B cell (primary cell): ENCODE results near the gene IDS.

Experiments
- EZH2 ChIP-seq: IDR thresholded peaks from 2 replicates; pipeline ENCODE4 v1.6.1; 2012; ENCODE audit warnings: borderline replicate concordance, low read depth, mild to moderate bottlenecking, moderate library complexity, low read length; ENCODE audit not compliant: insufficient read depth, poor library complexity, severe bottlenecking
- TF ChIP-seq, protein P1 (sequence below): fragments of 200-600 bp; IDR thresholded peaks from one replicate; pipeline ENCODE4 v1.8.0; 2022; ENCODE audit warnings: antibody characterized with exemption, mild to moderate bottlenecking

DNA sequence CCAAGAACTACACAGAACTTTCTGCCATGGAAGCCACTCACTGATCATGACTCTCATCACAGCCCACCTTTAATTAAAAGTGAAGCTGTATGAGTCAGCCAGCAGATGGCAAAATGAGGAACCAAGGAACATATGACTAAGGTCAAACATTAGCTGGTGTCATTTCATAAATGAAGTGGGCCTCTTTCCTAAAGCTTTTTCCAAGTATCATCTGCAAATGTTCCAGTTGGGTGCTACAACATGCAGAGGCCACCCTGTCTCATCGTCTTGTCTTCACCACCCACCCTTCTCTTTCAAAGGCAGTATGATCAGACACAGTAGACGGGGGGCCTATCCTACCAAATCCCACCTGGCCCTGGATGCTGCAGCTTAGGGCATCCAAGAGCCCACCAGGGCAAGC is 26.5 kb upstream of the IDS start:
- TF ChIP-seq, protein P1, sequence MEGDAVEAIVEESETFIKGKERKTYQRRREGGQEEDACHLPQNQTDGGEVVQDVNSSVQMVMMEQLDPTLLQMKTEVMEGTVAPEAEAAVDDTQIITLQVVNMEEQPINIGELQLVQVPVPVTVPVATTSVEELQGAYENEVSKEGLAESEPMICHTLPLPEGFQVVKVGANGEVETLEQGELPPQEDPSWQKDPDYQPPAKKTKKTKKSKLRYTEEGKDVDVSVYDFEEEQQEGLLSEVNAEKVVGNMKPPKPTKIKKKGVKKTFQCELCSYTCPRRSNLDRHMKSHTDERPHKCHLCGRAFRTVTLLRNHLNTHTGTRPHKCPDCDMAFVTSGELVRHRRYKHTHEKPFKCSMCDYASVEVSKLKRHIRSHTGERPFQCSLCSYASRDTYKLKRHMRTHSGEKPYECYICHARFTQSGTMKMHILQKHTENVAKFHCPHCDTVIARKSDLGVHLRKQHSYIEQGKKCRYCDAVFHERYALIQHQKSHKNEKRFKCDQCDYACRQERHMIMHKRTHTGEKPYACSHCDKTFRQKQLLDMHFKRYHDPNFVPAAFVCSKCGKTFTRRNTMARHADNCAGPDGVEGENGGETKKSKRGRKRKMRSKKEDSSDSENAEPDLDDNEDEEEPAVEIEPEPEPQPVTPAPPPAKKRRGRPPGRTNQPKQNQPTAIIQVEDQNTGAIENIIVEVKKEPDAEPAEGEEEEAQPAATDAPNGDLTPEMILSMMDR = no peak
- no peak for TF ChIP-seq EZH2
